Middle frontal gyrus (tissue), 1 donor: ENCODE results near the gene TRIAP1.
A peak's percentile ranks its signal among the peaks of the same experiment; 100 is the strongest.
"Not testable (repeated sequence)": the region's sequence is repeated elsewhere in the genome, so short reads cannot be mapped to it uniquely, and the experiment has no call there.

ENCODE experiments used
- DNase-seq: peaks from one replicate; pipeline ENCODE4 v3.0.0-alpha.2; 2015; ENCODE audit warnings: low spot score; ENCODE audit errors: extremely low spot score

The TRIAP1 gene

GRCh38 chr12:120445911-120446843 lies at the start of gene TRIAP1, which contains the start of gene GATC:
Gene TRIAP1, minus strand, starts transcription at chr12:120446384. Its CDS starts 12 bp downstream, at chr12:120446372.
Gene GATC, plus strand, starts transcription at chr12:120446444. Its CDS starts 37 bp downstream, at chr12:120446481.
- DNase-seq = peak; percentile 78

- DNase-seq = no peak
Measured at GRCh38 chr12:120495186-120495730, 49.1 kb upstream of the TRIAP1 start.

DNA sequence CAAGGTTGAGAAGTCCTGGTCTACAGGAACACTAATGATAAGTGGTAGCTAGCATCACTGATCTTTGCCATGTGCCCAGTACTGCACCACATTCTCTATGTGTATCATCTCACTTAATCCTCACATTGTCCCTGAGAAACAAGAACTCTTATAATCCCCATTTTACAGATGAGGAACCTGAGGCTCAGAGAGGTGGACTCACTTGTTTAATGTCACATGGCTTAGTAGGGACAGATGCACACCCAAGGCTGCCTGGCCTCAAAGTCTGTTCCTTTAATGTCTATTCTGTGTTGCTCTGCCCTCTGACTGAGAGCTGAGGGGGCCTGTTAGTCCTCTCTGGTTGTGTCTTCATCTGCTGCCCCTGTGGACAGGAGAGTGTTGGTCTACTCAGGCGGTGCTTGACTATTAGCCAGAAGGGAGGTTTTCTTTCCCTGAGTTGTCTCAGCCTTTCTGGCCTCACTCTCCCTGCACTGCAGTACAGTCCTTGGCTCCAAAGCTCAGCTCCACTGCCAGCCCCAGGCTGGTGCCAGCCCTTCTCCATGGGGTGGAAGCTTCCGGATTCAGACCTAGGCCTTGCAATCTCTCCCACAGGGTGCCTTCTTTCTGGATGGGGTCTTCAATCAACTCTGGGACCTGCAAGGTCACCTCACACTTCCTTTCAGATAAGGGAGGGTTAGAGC lies 44.8 kb upstream of the TRIAP1 start:
- no peak for DNase-seq

GRCh38 chr12:120490325-120490724 lies 44.1 kb upstream of the TRIAP1 start:
- no peak for DNase-seq

- no peak for DNase-seq
Measured at GRCh38 chr12:120489018-120489417, 42.8 kb upstream of the TRIAP1 start.

DNA sequence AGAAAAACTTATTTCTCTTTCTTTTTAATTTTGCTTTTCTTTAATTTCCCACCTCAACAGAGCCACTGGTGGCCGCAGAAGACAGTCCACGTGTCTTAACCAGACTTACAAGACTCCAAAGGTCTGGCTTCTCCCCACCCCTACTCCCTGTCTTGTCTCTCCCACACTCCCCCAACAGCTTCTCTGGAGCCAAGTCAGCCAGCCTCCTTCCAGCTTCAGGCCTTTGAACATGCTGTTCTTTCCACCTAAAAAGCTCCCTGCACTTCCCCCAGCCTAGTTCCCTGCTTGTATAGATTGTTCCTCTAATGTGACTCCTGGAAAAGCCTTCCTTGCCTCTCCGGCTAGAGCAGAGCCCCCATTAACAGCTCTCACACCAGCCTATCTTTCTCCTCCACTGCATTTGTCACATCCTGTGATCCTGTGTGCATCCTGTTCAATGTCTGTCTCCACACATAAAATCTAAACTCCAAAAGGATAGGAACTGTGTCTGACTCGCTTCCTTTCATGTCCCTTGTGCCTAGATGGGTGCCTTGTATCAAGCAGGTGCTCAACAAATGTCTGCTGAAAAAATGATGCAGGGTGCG lies 42.0 kb upstream of the TRIAP1 start:
- no peak for DNase-seq

GRCh38 chr12:120487552-120487951 lies 41.4 kb upstream of the TRIAP1 start:
- not testable (repeated sequence) for DNase-seq

GRCh38 chr12:120485961-120486881 lies 40.0 kb upstream of the TRIAP1 start:
- DNase-seq = no peak

- DNase-seq = no peak
Measured at GRCh38 chr12:120483621-120484020, 37.4 kb upstream of the TRIAP1 start.

- DNase-seq = no peak
Measured at GRCh38 chr12:120481022-120481767, 35.0 kb upstream of the TRIAP1 start.

DNA sequence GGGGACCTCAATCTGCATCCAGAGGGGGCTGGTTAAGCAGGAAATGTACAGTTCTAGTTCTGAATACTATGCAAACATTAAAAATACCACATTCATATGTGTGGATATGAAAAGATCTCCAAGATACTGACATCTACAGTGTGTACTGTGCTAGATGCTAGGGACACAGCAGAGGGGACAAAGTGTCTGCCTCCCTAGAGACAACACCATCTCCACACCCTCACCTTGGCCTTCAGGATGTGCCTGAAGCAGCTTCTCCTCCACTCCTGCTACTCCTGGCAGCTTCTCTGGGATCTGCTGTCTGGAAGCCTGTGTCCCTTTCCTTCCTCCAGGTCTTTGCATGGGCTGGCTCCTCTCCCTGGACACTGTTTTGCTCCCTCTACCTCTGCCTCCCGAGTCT lies 34.0 kb upstream of the TRIAP1 start:
- DNase-seq = no peak

GRCh38 chr12:120479458-120479857 lies 33.3 kb upstream of the TRIAP1 start:
- DNase-seq = no peak

DNA sequence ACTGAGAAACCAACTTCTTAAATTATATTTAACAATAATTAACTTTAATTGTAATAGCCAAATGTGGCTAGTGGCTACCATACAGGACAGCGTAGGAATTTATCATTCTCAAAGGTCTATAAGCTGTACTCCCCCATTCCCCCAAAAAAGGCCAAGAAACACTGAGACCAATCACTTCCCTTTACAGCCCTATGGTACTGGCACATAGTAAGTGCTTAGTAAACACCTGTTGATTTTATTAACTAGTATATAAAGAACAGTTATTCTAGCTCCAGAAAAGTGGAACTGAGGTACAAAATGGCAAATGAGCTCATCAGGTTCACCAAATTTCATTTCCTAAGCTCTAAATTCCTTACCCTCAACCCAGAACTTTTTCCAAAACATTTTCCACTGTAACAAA lies 29.5 kb upstream of the TRIAP1 start:
- DNase-seq = no peak

GRCh38 chr12:120474616-120474960 lies 28.4 kb upstream of the TRIAP1 start:
- DNase-seq = no peak

- no peak for DNase-seq
Measured at GRCh38 chr12:120473807-120474615, 27.8 kb upstream of the TRIAP1 start.

GRCh38 chr12:120472521-120472920 lies 26.3 kb upstream of the TRIAP1 start:
- no peak for DNase-seq

- DNase-seq = no peak
Measured at GRCh38 chr12:120470150-120470784, 24.1 kb upstream of the TRIAP1 start.

DNA sequence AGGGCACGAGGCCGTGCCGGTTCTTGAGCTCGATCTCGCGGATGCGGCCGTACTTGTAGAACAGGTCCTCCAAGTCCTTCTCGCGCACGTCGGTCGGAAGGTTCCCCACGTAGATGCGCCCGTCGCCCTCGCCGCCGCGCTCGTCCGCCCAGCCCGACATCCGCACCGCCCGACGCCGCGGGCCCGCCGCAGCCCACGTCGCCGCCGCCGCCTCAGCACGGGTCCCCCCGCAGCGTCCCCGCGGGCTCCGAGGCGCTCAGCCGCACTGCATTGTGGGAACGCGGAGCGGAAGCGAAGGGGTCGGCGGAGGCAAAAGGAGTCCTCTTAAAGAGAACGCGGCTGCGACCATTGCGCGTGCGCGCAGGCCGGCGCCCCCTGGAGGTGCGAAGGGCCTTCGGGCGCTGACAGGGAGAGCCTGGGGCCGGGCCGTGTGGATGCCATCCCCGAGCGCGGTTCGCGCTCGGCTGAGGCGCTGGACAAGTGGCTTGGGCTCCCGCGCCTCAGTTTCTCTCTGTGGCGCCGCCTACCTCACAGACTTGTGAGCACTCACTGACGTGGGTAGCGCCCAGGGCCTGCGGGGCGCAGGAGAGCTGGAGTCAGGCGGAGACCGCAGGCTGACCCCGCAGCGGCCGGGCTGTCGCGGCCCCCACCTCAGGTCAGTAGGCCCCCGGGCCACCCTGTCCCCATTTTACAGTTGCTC lies 23.4 kb upstream of the TRIAP1 start, which contains the start of gene SRSF9:
SRSF9 (minus strand) TSS at position 299 of the 700 bp plus-strand sequence; CDS start at position 160, 139 bp downstream.
- DNase-seq = peak; percentile 93
